ENCODE measurements around the gene ZNF345.

ZNF345 gene

DNA sequence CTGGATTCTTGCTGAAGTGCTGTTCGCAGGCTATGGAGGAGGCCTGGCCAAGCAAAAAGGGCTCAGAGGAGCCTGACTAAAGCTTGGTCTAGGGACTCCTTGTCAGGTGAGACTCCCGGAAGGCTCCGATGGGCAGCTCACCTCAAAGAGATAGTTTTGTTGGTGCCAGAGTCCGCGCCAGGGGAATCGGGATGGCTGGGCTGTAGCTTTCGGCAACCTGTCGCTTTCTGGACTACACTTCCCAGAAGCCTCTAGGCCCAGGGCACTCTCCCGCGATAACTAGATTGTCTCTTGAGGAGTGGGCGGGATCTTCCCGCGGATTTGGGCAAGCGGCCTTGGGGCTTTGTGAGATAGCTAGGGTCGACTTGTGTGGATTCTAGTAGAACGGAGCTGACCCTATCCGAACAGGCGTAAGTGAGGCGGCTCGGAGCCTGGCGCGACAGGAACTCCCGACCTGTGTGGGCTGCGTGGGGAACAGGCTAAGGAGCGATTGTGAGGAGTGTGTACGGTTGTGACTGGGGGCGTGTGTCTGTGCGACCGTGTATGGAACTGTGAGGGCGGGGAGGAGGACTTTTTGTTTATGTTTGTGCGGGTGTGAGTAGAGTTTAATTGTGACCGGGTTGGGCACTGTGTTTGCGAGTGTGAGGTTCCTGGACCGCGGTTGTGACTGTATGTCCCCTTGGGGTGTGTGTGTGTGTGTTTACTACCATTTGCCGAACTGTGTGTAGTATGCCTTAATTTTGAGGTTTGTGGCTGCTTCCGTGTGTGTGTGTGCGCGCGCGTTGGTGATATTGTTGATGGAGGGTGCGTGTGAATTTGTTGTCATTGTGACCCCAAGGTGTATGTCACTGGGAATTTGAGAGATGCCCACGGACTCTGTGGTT lies at the start of gene ZNF345:
TSS of gene ZNF345 (plus strand) at position 318 of the 884 bp plus-strand sequence. CDS start 25,955 bp downstream, outside the sequence.
- peak; percentile 97 for DNase-seq

- DNase-seq, result no peak
These were observed 45.3 kb upstream of the ZNF345 start for GRCh38 chr19:36805364-36805763.

GRCh38 chr19:36807029-36807428 lies 43.6 kb upstream of the ZNF345 start:
- DNase-seq, result no peak

DNA sequence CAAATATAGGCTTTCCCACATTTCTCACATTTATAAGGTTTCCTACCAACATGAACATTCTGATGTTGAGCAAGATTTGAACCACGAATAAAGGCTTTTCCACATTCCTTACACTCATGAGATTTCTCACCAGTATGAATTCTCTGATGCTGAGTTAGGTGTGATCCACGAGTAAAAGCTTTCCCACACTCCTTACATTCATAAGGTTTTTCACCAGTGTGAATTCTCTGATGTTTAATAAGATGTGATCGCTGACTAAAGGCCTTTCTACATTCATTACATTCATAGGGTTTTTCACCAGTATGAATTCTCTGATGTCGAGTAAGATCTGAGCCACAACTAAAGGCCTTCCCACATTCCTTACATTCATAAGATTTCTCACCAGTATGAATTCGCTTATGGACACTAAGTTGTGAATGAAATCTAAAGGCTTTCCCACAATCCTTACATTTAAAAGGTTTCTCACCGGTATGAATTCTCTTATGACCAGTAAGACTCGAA lies 31.5 kb upstream of the ZNF345 start:
- DNase-seq, result no peak

DNA sequence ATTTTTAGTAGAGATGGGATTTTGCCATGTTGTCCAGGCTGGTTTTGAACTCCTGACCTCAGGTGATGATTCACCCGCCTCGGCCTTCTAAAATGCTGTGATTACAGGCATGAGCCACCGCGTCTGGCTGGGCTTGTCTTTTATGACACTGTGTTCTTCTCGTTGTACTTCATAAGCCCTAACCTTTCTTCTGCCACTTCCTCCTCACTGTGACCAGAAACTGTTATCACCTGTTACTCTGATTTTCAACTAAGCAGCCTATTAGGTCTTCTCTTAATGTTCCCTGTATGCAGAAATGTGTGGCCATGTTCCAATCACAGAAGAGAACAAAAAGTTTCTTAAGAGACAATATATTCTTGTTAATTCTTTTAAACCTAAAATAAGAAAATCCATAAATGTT lies 28.9 kb upstream of the ZNF345 start:
- DNase-seq, result no peak

- DNase-seq, result no peak
These were observed 17.2 kb upstream of the ZNF345 start for GRCh38 chr19:36833430-36833829.

GRCh38 chr19:36837176-36837905 lies 13.3 kb upstream of the ZNF345 start:
- no peak for DNase-seq

- DNase-seq, result peak; percentile 93
These were observed 12.5 kb upstream of the ZNF345 start, which contains the start of gene ZNF790 for GRCh38 chr19:36837906-36838783. Gene ZNF790, minus strand, starts transcription at chr19:36838387. Its CDS starts 12,768 bp downstream, at chr19:36825619.

DNA sequence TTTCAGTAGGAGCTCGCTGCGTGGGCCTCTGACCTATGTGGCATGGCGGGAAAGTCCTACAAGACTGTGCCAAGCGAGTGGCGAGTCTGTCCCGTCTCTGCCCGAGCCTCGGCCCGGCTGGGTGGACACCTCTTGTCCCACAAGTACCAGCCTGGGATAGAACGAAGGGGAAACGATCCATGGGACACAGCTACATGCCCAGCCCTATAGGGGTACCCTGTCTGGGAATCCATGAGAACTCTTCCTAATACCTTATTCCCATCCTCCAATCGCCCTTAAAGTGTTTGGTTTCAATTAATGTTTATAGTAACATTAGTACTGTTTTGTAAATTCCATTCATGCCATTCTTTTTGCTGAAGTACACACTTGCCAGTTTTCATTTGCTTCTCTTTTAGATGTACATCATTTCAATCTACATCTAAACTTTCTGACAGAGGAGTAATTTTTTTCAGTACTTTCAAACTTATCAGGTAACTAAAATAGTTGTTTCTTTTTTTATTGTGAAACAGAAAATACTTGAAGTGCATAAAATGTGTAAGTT lies 11.8 kb upstream of the ZNF345 start:
- no peak for DNase-seq

DNA sequence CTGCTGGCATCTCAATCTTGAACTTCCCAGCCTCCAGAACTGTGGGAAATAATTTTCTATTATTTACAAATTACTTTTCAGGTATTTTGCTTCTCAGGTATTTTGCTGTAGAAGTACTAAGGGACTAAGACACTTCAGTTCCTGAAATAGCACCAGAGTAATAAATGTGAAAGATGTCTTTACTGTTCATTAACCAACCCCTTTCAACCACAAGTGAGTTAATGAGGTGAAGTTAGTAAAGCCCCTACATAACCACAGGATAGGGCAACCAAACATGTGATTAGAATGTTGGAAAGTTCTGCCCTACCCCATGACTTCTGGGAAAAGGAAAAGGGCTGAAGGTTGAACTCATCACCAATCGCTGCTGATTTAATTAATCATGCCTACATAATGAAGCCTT lies 2.7 kb upstream of the ZNF345 start:
- DNase-seq, result no peak

GRCh38 chr19:36849701-36850558 lies 746 bp upstream of the ZNF345 start:
- DNase-seq, result peak; percentile 92

- no peak for DNase-seq
These were observed 1.2 kb downstream of the ZNF345 start for GRCh38 chr19:36851898-36852297.

DNA sequence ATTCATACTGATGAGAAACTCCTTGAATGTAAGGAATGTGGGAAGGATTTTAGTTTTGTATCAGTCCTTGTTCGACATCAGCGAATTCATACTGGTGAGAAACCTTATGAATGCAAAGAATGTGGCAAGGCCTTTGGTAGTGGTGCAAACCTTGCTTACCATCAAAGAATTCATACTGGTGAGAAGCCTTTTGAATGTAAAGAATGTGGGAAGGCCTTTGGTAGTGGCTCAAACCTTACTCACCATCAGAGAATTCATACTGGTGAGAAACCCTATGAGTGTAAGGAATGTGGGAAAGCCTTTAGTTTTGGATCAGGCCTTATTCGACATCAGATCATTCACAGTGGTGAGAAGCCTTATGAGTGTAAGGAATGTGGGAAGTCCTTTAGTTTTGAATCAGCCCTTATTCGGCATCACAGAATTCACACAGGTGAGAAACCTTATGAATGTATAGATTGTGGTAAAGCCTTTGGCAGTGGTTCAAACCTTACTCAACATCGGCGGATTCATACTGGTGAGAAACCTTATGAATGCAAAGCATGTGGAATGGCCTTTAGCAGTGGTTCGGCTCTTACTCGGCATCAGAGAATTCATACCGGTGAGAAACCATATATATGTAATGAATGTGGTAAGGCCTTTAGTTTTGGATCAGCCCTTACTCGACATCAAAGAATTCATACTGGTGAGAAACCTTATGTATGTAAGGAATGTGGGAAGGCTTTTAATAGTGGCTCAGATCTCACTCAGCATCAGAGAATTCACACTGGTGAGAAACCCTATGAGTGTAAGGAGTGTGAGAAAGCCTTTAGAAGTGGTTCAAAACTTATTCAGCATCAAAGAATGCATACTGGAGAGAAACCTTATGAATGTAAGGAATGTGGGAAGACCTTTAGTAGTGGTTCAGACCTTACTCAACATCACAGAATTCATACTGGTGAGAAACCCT lies 26.6 kb downstream of the ZNF345 start:
- DNase-seq, result no peak

GRCh38 chr19:36891768-36892357 lies 41.2 kb downstream of the ZNF345 start:
- no peak for DNase-seq

DNA sequence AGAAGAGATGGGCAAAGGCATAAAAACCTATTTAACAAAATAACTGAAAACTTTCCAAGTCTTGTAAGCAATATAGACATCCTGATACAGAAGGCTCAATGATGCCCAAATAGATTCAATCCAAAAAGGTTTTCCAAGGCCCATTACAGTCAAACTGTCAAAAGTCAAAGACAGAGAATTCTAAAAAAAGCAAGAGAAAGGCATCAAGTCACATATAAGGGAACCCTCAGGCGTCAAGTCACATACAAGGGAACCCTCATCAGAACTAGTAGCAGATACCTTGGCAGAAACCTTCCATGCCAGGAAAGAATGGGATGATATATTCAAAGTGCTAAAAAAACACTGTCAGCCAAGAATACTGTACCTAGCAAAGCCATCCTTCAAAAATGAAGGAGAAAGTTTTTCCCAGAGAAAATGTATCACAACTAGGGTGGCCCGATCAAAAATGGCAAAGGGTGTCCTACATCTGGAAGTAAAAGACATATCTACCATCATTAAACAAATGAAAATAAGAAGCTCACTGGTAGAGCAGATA lies 44.2 kb downstream of the ZNF345 start:
- DNase-seq, result no peak

DNA sequence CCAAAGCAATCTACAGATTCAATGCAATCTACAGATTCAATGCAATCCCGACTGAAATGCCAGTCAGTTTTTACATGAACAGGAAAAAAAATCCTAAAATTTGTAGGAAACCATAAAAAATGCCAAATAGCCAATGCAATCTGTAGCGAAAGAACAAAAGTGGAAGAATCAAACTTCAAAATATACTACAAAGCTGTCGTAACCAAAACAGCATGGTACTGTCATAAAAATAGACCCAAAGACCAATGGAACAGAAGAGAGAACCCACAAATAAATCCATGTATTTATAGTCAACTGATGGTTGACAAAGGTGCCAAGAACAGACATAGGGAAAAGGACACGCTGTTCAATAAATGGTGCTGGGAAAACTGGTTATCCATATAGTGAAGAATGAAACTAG lies 47.7 kb downstream of the ZNF345 start:
- no peak for DNase-seq

DNA sequence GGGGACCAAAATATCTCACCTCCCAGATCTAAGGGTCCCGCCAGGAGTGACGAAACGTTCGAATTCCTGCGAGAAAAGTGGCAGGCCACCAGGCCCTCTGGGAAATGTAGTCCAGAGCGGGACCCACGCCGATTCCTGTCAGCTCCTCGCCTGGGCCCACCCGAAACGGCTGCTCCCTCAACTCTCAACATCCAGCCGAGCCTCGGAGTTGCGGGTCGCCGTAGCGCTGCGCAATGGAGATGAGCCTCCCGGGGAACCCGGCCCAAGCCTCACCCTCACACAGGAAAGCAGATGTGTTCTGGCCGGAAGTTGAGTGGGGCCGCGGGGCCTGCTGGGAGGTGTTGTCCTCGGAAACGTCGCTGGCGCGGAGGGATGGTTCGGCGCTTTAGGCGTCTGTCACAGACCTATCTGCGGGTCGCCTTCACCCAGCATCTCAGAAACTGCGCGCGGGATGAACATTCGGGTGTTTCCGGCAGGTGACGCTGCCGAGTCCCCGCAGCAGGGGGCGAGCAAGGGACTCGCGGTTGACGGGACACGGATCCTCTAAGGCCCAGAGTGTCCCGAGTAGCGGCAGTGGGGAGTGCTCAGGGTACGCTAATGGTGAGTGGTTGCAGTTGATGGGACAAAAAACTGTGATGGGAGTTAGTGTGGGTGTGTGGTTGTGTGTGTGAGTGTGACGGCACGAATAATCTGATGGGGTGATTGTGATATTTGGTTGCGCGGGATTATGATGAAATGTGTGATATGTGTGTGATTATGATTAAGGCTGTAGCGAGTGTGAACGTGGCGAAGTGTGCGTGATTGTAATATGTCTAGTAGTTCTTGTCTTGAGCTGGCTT lies 65.5 kb downstream of the ZNF345 start, which contains the start of the genes ZNF568 and ZNF829:
TSS of gene ZNF568 (plus strand) at position 341 of the 839 bp plus-strand sequence. CDS start 6,439 bp downstream, outside the sequence.
TSS of gene ZNF829 (minus strand) at position 300 of the 839 bp plus-strand sequence. CDS start 1,124 bp downstream, outside the sequence.
- peak; percentile 85 for DNase-seq

- peak; percentile 3 for DNase-seq
These were observed 66.3 kb downstream of the ZNF345 start for GRCh38 chr19:36916991-36917390.

Measured in NCI-H146 (cell line).